Right lobe of liver (tissue), 6 donors: ENCODE results near the gene RPL29. TPM values are rescaled to one million over a fixed set of nuclear protein-coding genes. Genes with fewer than 3 reads are reported as not detected.

Experiments
- ATAC-seq, 4 donors: fragments of 200-7000 bp; cut with Tn5 transposase; one replicate each; pipeline ENCODE4 v1.9.1; 2020; ENCODE audit warnings: mild to moderate bottlenecking in 4 of 4, moderate library complexity in 4 of 4
- DNase-seq, 3 donors: peaks; one replicate each; pipeline ENCODE4 v3.0.0-alpha.2; 2020
- H3K27ac ChIP-seq, 3 donors: fragments of 200-600 bp; one replicate each; pipeline ENCODE4 v1.8.0; 2022
- H3K27me3 ChIP-seq, 2 donors: fragments of 200-600 bp; one replicate each; pipeline ENCODE4 v1.8.0; 2022
- H3K36me3 ChIP-seq, 4 donors: fragments of 200-600 bp; sonication (generic) in 1 of 4; one replicate each; pipeline versions ENCODE4 v1.5.1 to v1.8.0; 2017 to 2022; ENCODE audit warnings: control low read depth in 1 of 4
- H3K4me1 ChIP-seq, 4 donors: fragments of 200-600 bp; sonication (generic) in 1 of 4; one replicate each; pipeline versions ENCODE4 v1.5.1 to v1.8.0; 2017 to 2022; ENCODE audit warnings: control low read depth in 1 of 4
- H3K4me3 ChIP-seq, 3 donors: fragments of 200-600 bp; one replicate each; pipeline ENCODE4 v1.8.0; 2022
- H3K9me3 ChIP-seq, 4 donors: fragments of 200-600 bp; sonication (generic) in 1 of 4; one replicate each; pipeline versions ENCODE4 v1.5.1 to v1.8.0; 2017 to 2022; ENCODE audit warnings: control low read depth in 1 of 4
- POLR2A ChIP-seq: fragments of 450-650 bp; IDR thresholded peaks from one replicate; pipeline ENCODE4 v1.6.1; 2017; ENCODE audit warnings: antibody characterized with exemption, mild to moderate bottlenecking
- WGBS: methylation state at CpG from one replicate; pipeline ENCODE4 v1.1.6; 2018; ENCODE audit warnings: low coverage, low lambda C conversion rate; ENCODE audit not compliant: insufficient coverage; ENCODE audit errors: missing lambda C conversion rate; 5-methylcytosine and 5-hydroxymethylcytosine counted together
- intact Hi-C, 2 donors: fragments of 100-400 bp; cut with DNase I; formaldehyde crosslinking; loops; one replicate each; pipeline versions ENCODE4 v1.11.2 to v1.14.1; 2022
- total RNA-seq, 6 experiments: library from RNA; depleted of rRNA in 2 of 6; stranded (reverse); fragments of >200 nt in 2 of 6; fragmentation: NEBNext Ultra II Directional in 3 of 6; extraction: Animal tissue kit (Norgen Biotek cat#: 25700) in 3 of 6; gene quantifications; one replicate each; pipeline versions ENCODE4 v1.1.0 to v1.2.4, GENCODE V29; 2016 to 2023
- TF ChIP-seq, protein P1 (sequence below), 4 donors: fragments of 200-600 bp in 3 of 4; fragments of 450-650 bp in 1 of 4; IDR thresholded peaks; one replicate each; pipeline versions ENCODE4 v1.5.1 to v1.8.0; 2016 to 2022; ENCODE audit warnings: antibody characterized with exemption in 4 of 4, mild to moderate bottlenecking in 2 of 4
- donor health status: DM: no; HTN: yes; CAD: no.
- donor health status: DM: no; HTN: no; CAD: no.
- donor health status: DM: no; HTN: no; CAD: no.
- donor health status: DM: no; HTN: yes; CAD: no.
- donor health status: DM: no; HTN: yes; CAD: no.

Gene RPL29
- total RNA-seq, 6 experiments from 2014 or later: 396 to 971 (median 447) TPM

DNA sequence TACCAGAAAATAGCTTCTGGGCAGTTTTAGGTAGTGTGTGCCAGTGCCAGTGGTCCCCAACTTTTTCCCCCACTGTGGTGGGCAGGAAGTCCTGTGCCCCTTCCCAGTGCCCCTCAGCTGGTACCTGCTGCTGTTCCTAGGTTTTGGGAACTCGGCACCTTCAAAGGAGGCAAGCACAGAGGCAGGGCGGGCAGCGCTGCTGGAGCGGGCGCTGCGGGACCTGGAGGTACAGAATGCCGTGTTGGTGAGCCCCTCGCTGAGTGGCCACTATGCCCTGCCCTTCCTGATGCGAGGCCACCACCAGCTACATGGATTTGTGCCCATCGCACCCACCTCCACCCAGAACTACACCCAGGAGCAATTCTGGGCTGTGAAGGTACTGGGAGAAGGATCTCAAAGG lies 15.4 kb downstream of the RPL29 start:
- ATAC-seq (no peak), DNase-seq (no peak)
- H3K27ac ChIP-seq: no peak overlapping the region
- no peak overlapping the region for H3K4me3 ChIP-seq
- H3K4me1 ChIP-seq: peaks cover 0 to 38% (median 7%) of the 10 kb centered on the region in 4 donors
- 95% methylated on average over 7 of the region's 10 CpGs for WGBS
- no peaks in the 10 kb centered on the region for H3K36me3 ChIP-seq
- intact Hi-C loops: no loop called here
- no peaks in the 10 kb centered on the region for H3K9me3 ChIP-seq
- TF ChIP-seq, protein P1, sequence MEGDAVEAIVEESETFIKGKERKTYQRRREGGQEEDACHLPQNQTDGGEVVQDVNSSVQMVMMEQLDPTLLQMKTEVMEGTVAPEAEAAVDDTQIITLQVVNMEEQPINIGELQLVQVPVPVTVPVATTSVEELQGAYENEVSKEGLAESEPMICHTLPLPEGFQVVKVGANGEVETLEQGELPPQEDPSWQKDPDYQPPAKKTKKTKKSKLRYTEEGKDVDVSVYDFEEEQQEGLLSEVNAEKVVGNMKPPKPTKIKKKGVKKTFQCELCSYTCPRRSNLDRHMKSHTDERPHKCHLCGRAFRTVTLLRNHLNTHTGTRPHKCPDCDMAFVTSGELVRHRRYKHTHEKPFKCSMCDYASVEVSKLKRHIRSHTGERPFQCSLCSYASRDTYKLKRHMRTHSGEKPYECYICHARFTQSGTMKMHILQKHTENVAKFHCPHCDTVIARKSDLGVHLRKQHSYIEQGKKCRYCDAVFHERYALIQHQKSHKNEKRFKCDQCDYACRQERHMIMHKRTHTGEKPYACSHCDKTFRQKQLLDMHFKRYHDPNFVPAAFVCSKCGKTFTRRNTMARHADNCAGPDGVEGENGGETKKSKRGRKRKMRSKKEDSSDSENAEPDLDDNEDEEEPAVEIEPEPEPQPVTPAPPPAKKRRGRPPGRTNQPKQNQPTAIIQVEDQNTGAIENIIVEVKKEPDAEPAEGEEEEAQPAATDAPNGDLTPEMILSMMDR (IDR thresholded peaks at IDR 0.05): no peak
- TF ChIP-seq POLR2A: no peak
- H3K27me3 ChIP-seq: no peaks in the 10 kb centered on the region

DNA sequence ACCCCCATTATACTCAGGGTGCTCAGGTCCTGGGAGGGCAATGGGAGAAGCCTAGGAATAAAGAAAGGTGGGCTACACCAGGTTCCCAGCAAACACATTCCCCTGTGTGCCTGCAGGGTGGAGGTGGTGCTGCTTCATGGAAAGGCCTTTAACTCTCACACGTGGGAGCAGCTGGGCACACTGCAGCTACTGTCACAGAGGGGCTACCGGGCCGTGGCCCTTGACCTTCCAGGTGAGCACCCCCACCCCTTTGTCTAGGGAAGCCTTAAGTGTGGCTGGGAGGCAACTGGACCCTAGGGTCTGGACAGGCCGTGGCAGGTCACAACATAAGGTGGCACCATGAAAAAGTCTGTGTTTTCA lies 17.6 kb downstream of the RPL29 start:
- Histone ChIP-seq H3K27ac (no peak overlapping the region), H3K27me3 (no peaks in the 10 kb centered on the region), H3K4me3 (no peak overlapping the region), H3K4me1 (peaks cover 0 to 25% (median 8%) of the 10 kb centered on the region in 4 donors), H3K36me3 (no peaks in the 10 kb centered on the region), H3K9me3 (no peaks in the 10 kb centered on the region)
- no peak for DNase-seq
- WGBS: no CpG with 5 or more reads among the region's 4 CpGs
- intact Hi-C loops: no loop called here
- no peak for ATAC-seq
- no peak for TF ChIP-seq POLR2A
- TF ChIP-seq, protein P1 (IDR thresholded peaks at IDR 0.05): no peak

DNA sequence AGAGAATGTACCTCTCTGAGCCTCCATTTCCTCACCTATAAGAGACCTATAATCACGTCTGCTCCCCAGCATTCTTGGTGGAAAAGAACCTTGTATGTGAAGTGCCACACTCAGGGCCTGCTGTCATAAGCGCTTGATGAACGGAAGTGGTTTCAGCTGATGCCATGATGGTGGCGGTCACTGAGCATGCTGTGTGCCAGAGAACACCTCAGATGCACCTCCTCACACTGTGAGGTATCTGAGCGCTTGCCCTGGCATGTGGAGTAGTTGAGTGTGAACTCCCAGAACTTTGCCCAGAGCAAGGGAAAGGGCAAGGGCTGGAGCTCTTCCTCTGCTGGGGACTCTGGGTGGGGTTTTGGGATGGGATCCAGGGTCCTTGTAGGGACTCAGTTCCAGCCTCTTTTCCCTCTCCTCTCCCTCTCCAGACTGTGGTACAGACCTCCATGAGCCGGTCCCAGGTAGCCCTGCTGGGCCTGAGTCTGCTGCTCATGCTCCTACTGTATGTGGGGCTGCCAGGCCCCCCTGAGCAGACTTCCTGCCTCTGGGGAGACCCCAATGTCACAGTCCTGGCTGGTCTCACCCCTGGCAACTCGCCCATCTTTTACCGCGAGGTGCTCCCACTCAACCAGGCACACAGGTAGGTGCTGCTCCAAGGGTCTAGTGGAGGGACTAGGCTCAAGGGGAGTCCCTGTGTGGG lies 18.1 kb downstream of the RPL29 start:
- Histone ChIP-seq H3K9me3 (no peaks in the 10 kb centered on the region), H3K36me3 (no peaks in the 10 kb centered on the region), H3K27me3 (no peaks in the 10 kb centered on the region), H3K4me3 (no peak overlapping the region), H3K4me1 (peaks cover 0 to 28% (median 8%) of the 10 kb centered on the region in 4 donors), H3K27ac (no peak overlapping the region)
- TF ChIP-seq, protein P1 (IDR thresholded peaks at IDR 0.05): no peak
- no peak for TF ChIP-seq POLR2A
- DNase-seq (no peak), ATAC-seq (no peak)
- intact Hi-C loops: no loop called here
- 55% methylated on average over 4 of the region's 9 CpGs for WGBS

DNA sequence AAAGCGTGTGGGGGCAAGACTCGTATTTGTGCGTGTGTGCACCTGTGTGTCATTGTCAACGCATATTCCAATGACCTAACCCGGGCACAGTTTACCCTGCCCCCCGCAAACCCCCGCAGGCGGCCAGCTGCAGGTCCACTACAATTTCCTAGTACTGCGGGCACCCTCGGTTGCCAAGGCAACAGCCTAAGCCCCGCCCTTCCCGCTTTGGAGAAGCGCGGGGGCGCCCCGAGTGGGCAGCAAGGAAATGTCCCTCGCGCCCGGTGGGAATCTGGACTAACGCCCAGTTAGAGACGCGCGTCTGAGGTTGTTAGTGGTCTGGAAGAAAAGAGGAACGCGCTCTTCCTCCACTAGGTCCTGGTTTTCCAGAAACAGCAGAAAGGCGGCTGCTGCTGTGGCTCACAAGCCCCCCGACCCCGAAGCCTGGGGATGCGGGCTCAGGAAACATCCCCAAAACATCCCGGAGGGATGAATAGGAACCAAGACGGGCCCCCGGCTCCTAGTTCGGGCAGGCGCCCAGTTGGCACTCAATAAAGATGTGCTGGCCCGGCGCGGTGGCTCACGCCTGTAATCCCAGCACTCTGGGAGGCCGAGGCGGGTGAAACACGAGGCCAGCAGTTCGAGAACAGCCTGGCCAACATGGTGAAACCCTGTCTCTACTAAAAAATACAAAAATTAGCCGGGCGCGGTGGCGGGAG lies 19.7 kb downstream of the RPL29 start:
- Histone ChIP-seq H3K27ac (peak overlapping the region in 1 of 3 donors; percentile 92), H3K36me3 (no peaks in the 10 kb centered on the region), H3K9me3 (no peaks in the 10 kb centered on the region), H3K4me1 (peaks cover 0 to 28% (median 8%) of the 10 kb centered on the region in 4 donors), H3K4me3 (peak overlapping the region; percentile 70 to 84 (median 74)), H3K27me3 (no peaks in the 10 kb centered on the region)
- ATAC-seq (peak in 1 of 4 donors; percentile 5), DNase-seq (peak; percentile 72 to 78 (median 73))
- intact Hi-C loops: no loop called here
- TF ChIP-seq POLR2A: no peak
- TF ChIP-seq, protein P1 (IDR thresholded peaks at IDR 0.05): no peak
- 2% methylated on average over 23 of the region's 46 CpGs for WGBS
